SK-N-SH treated with all-trans-retinoic acid at 6 μM for 48 hours (cell line): Measurements from ENCODE around the gene TIGD6.

Experiments
- ATAC-seq: fragments of 200-7000 bp; cut with Tn5 transposase; 3 replicates; pipeline ENCODE4 v1.9.1; 2020; ENCODE audit warnings: mild to moderate bottlenecking, moderate library complexity
- ARNTL ChIP-seq: fragments of 450-650 bp; formaldehyde crosslinking; IDR thresholded peaks from 2 replicates; pipeline ENCODE4 v1.5.0; 2020; ENCODE audit warnings: low read depth, mild to moderate bottlenecking, moderate library complexity, borderline replicate concordance
- BACH2 ChIP-seq: fragments of 250-450 bp; sonication (Bioruptor Pico); IDR thresholded peaks from 2 replicates; pipeline ENCODE4 v1.9.0; 2021; ENCODE audit warnings: mild to moderate bottlenecking, borderline replicate concordance
- CREB5 ChIP-seq: fragments of 250-450 bp; sonication (Bioruptor Pico); IDR thresholded peaks from 2 replicates; pipeline ENCODE4 v1.5.1; 2020; ENCODE audit warnings: low read depth, mild to moderate bottlenecking, moderate library complexity
- CSDC2 ChIP-seq: fragments of 250-450 bp; sonication (Bioruptor Pico); IDR thresholded peaks from 2 replicates; pipeline ENCODE4 v1.5.0; 2020; ENCODE audit warnings: mild to moderate bottlenecking, moderate library complexity
- CSRNP3 ChIP-seq: fragments of 250-450 bp; sonication (Bioruptor Pico); IDR thresholded peaks from 2 replicates; pipeline ENCODE4 v1.5.1; 2021; ENCODE audit warnings: mild to moderate bottlenecking, moderate library complexity
- ESRRG ChIP-seq: fragments of 250-450 bp; sonication (Bioruptor Pico); IDR thresholded peaks from 2 replicates; pipeline ENCODE4 v1.6.1; 2021; ENCODE audit warnings: mild to moderate bottlenecking
- GLIS3 ChIP-seq: fragments of 250-450 bp; sonication (Bioruptor Pico); IDR thresholded peaks from 2 replicates; pipeline ENCODE4 v1.5.0; 2020; ENCODE audit warnings: mild to moderate bottlenecking, moderate library complexity
- ISL1 ChIP-seq: fragments of 250-450 bp; sonication (Bioruptor Pico); IDR thresholded peaks from 2 replicates; pipeline ENCODE4 v2.1.2; 2022; ENCODE audit warnings: mild to moderate bottlenecking, moderate library complexity
- OSR1 ChIP-seq: fragments of 250-450 bp; sonication (Bioruptor Pico); IDR thresholded peaks from 2 replicates; pipeline ENCODE4 v1.8.0; 2022; ENCODE audit warnings: moderate library complexity, mild to moderate bottlenecking, inconsistent platforms
- PATZ1 ChIP-seq: fragments of 250-450 bp; sonication (Bioruptor Pico); IDR thresholded peaks from 2 replicates; pipeline ENCODE4 v1.8.0; 2020; ENCODE audit warnings: mild to moderate bottlenecking, moderate library complexity, borderline replicate concordance
- POU6F1 ChIP-seq: fragments of 250-450 bp; sonication (Bioruptor Pico); IDR thresholded peaks from 2 replicates; pipeline ENCODE4 v1.8.0; 2021; ENCODE audit warnings: low read depth, mild to moderate bottlenecking, moderate library complexity, borderline replicate concordance
- PPARA ChIP-seq: fragments of 250-450 bp; sonication (Bioruptor Pico); IDR thresholded peaks from 2 replicates; pipeline ENCODE4 v1.5.0; 2020; ENCODE audit warnings: mild to moderate bottlenecking, borderline replicate concordance
- RARB ChIP-seq: fragments of 250-450 bp; sonication (Bioruptor Pico); IDR thresholded peaks from 2 replicates; pipeline ENCODE4 v1.8.0; 2021; ENCODE audit warnings: mild to moderate bottlenecking, moderate library complexity
- SNAI2 ChIP-seq: fragments of 250-450 bp; sonication (Bioruptor Pico); IDR thresholded peaks from 2 replicates; pipeline ENCODE4 v1.5.0; 2020; ENCODE audit warnings: mild to moderate bottlenecking, moderate library complexity
- TCF4 ChIP-seq: fragments of 250-450 bp; sonication (Bioruptor Pico); IDR thresholded peaks from 2 replicates; pipeline ENCODE4 v1.8.0; 2021; ENCODE audit warnings: mild to moderate bottlenecking, moderate library complexity, borderline replicate concordance
- TOX ChIP-seq: fragments of 250-450 bp; sonication (Bioruptor Pico); IDR thresholded peaks from 2 replicates; pipeline ENCODE4 v1.8.0; 2021; ENCODE audit warnings: mild to moderate bottlenecking, moderate library complexity, borderline replicate concordance
- TSHZ2 ChIP-seq: fragments of 250-450 bp; sonication (Bioruptor Pico); IDR thresholded peaks from 2 replicates; pipeline ENCODE4 v1.5.0; 2020; ENCODE audit warnings: mild to moderate bottlenecking, moderate library complexity
- ZC3H10 ChIP-seq: fragments of 250-450 bp; sonication (Bioruptor Pico); IDR thresholded peaks from 2 replicates; pipeline ENCODE4 v1.5.1; 2021; ENCODE audit warnings: mild to moderate bottlenecking, moderate library complexity
- ZFP3 ChIP-seq: fragments of 250-450 bp; sonication (Bioruptor Pico); IDR thresholded peaks from 2 replicates; pipeline ENCODE4 v1.5.0; 2020; ENCODE audit warnings: mild to moderate bottlenecking, moderate library complexity
- ZFP30 ChIP-seq: fragments of 450-650 bp; formaldehyde crosslinking; IDR thresholded peaks from 2 replicates; pipeline ENCODE4 v1.5.0; 2022; ENCODE audit warnings: mild to moderate bottlenecking, moderate library complexity
- ZNF70 ChIP-seq: fragments of 450-650 bp; formaldehyde crosslinking; IDR thresholded peaks from 2 replicates; pipeline ENCODE4 v1.5.0; 2020; ENCODE audit warnings: mild to moderate bottlenecking, moderate library complexity
- ZNF8 ChIP-seq: fragments of 450-650 bp; formaldehyde crosslinking; IDR thresholded peaks from 2 replicates; pipeline ENCODE4 v1.5.0; 2020; ENCODE audit warnings: mild to moderate bottlenecking, moderate library complexity

The TIGD6 gene

GRCh38 chr5:150007050-150007449 is 6.6 kb upstream of the TIGD6 start (continued):
- TF ChIP-seq PATZ1 (CRISPR knock-in tag): no peak

- no peak for ATAC-seq
- TF ChIP-seq ZFP30 (CRISPR knock-in tag): no peak
- no peak for TF ChIP-seq ZC3H10 (CRISPR knock-in tag)
- TF ChIP-seq PPARA: no peak
- no peak for TF ChIP-seq GLIS3 (CRISPR knock-in tag)
- no peak for TF ChIP-seq TOX
- TF ChIP-seq ESRRG: no peak
- TF ChIP-seq TCF4: no peak
- no peak for TF ChIP-seq CREB5 (CRISPR knock-in tag)
- TF ChIP-seq TSHZ2 (CRISPR knock-in tag): no peak
- no peak for TF ChIP-seq SNAI2 (CRISPR knock-in tag)
- TF ChIP-seq ARNTL (CRISPR knock-in tag): no peak
- no peak for TF ChIP-seq BACH2 (CRISPR knock-in tag)
- TF ChIP-seq ZFP3 (CRISPR knock-in tag): no peak
- TF ChIP-seq PATZ1 (CRISPR knock-in tag): no peak
- TF ChIP-seq CSDC2 (CRISPR knock-in tag): no peak
- no peak for TF ChIP-seq ZNF8 (CRISPR knock-in tag)
- TF ChIP-seq CSRNP3 (CRISPR knock-in tag): no peak
Measured at GRCh38 chr5:150006318-150006717, 5.9 kb upstream of the TIGD6 start.

- TF ChIP-seq GLIS3 (CRISPR knock-in tag) (no peak), OSR1 (CRISPR knock-in tag) (no peak), RARB (CRISPR knock-in tag) (no peak), ZNF70 (CRISPR knock-in tag) (no peak), ESRRG (no peak), ZFP30 (CRISPR knock-in tag) (no peak), TCF4 (no peak), ARNTL (CRISPR knock-in tag) (no peak), PPARA (no peak), POU6F1 (no peak), ISL1 (CRISPR knock-in tag) (no peak)
- peak; percentile 85 for ATAC-seq
Measured at GRCh38 chr5:150001660-150002486, 1.4 kb upstream of the TIGD6 start.
